Endodermal cell (in vitro differentiated cells): ENCODE measurements around the gene TMEM129. TPM values are rescaled to one million over a fixed set of nuclear protein-coding genes. Genes with fewer than 3 reads are reported as not detected.

Source experiments
- DNase-seq: peaks from one replicate; pipeline ENCODE4 v3.0.0-alpha.2; 2017
- H3K27ac ChIP-seq: 2 replicates; pipeline ENCODE4 v1.5.1; 2013; ENCODE audit warnings: mild to moderate bottlenecking, low read depth, low read length, moderate library complexity
- H3K27me3 ChIP-seq: 2 replicates; pipeline ENCODE4 v1.6.1; 2013; ENCODE audit warnings: mild to moderate bottlenecking, low read length, moderate library complexity; ENCODE audit not compliant: insufficient read depth, control insufficient read depth, poor library complexity, severe bottlenecking
- H3K36me3 ChIP-seq: 2 replicates; pipeline ENCODE4 v1.7.0; 2013; ENCODE audit warnings: mild to moderate bottlenecking, low read length, moderate library complexity; ENCODE audit not compliant: control insufficient read depth, insufficient read depth
- H3K4me1 ChIP-seq: one replicate; pipeline ENCODE4 v1.7.0; 2013; ENCODE audit warnings: low read length; ENCODE audit not compliant: control insufficient read depth, insufficient read depth
- H3K4me3 ChIP-seq: 2 replicates; pipeline ENCODE4 v1.5.1; 2013; ENCODE audit warnings: mild to moderate bottlenecking, low read length, moderate library complexity
- H3K9ac ChIP-seq: 2 replicates; pipeline ENCODE4 v1.6.1; 2013; ENCODE audit warnings: mild to moderate bottlenecking, low read length, moderate library complexity; ENCODE audit not compliant: poor library complexity, severe bottlenecking; ENCODE audit errors: extremely low read depth
- H3K9me3 ChIP-seq: 2 replicates; pipeline ENCODE4 v1.6.1; 2013; ENCODE audit warnings: mild to moderate bottlenecking, low read length, moderate library complexity; ENCODE audit not compliant: control insufficient read depth
- H3K27ac Mint-ChIP-seq: 2 replicates; pipeline ENCODE4 v1.8.0; 2020; ENCODE audit warnings: mixed read lengths
- H3K27me3 Mint-ChIP-seq: 2 replicates; pipeline ENCODE4 v1.8.0; 2021; ENCODE audit warnings: mild to moderate bottlenecking, mixed read lengths; ENCODE audit not compliant: insufficient read depth
- H3K36me3 Mint-ChIP-seq: 2 replicates; pipeline ENCODE4 v1.8.0; 2020; ENCODE audit warnings: low read depth, mixed read lengths
- H3K4me1 Mint-ChIP-seq: 2 replicates; pipeline ENCODE4 v1.8.0; 2020; ENCODE audit warnings: mixed read lengths
- H3K4me3 Mint-ChIP-seq: 2 replicates; pipeline ENCODE4 v1.8.0; 2020; ENCODE audit warnings: mild to moderate bottlenecking, moderate library complexity, mixed read lengths
- H3K9me3 Mint-ChIP-seq: 2 replicates; pipeline ENCODE4 v1.8.0; 2020; ENCODE audit warnings: mild to moderate bottlenecking, mixed read lengths
- WGBS, 2 experiments: methylation state at CpG; one replicate each; pipeline versions ENCODE4 v1.1.5 to v1.1.7; 2013; ENCODE audit warnings: missing lambda C conversion rate in 2 of 2, mixed read lengths in 1 of 2; ENCODE audit not compliant: insufficient coverage in 1 of 2, insufficient read length in 1 of 2; 5-methylcytosine and 5-hydroxymethylcytosine counted together
- total RNA-seq, 2 donors: library from RNA; stranded (reverse); fragmentation: NEBNext Ultra II Directional in 1 of 2; extraction: Animal tissue kit (Norgen Biotek cat#: 25700) in 1 of 2; gene quantifications; 2 replicates in 1 of 2; 3 replicates in 1 of 2; pipeline ENCODE4 v1.2.1, GENCODE V29; 2021
- TF ChIP-seq, protein P1 (sequence below): fragments of 200-600 bp; sonication (generic); conservative IDR thresholded peaks from 2 replicates; pipeline ENCODE4 v1.5.0; 2021; ENCODE audit warnings: antibody characterized with exemption, mild to moderate bottlenecking

The TMEM129 gene
- total RNA-seq, 2 donors from 2014 or later, result 33.6 to 41.7 TPM

DNA sequence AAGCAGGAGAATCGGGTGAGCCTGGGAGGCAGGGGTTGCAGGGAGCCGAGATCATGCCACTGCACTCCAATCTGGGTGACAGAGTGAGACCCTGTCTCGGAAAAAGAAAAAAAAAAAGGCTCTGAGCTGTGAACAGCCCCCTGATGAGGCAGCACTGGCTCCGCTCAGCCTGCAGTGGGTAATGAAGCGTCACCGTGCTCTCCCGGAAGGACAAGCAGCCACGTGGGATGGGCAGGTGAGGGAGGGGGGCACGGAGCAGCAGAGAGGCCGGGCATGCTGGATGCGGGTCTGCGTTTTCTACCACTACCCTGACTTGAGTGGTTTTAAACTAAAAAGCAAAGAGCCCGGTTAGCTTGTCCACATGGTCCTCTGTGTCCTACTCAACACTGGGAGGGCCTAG is 15.7 kb upstream of the TMEM129 start:
- Mint-ChIP-seq H3K27me3 (no peaks in the 10 kb centered on the region), H3K9me3 (peaks cover 22% of the 10 kb centered on the region), H3K27ac (no peak overlapping the region), H3K4me1 (no peaks in the 10 kb centered on the region), H3K4me3 (no peak overlapping the region), H3K36me3 (peaks cover 80% of the 10 kb centered on the region)
- Histone ChIP-seq H3K27ac (no peak overlapping the region), H3K9ac (no peak overlapping the region), H3K4me3 (peak overlapping the region; percentile 53), H3K27me3 (no peaks in the 10 kb centered on the region), H3K4me1 (no peaks in the 10 kb centered on the region), H3K9me3 (peaks cover 37% of the 10 kb centered on the region), H3K36me3 (peaks cover 90% of the 10 kb centered on the region)
- WGBS, 2 experiments, result 92 to 97% methylated on average over 12 to 13 of the region's 13 CpGs
- TF ChIP-seq, protein P1, sequence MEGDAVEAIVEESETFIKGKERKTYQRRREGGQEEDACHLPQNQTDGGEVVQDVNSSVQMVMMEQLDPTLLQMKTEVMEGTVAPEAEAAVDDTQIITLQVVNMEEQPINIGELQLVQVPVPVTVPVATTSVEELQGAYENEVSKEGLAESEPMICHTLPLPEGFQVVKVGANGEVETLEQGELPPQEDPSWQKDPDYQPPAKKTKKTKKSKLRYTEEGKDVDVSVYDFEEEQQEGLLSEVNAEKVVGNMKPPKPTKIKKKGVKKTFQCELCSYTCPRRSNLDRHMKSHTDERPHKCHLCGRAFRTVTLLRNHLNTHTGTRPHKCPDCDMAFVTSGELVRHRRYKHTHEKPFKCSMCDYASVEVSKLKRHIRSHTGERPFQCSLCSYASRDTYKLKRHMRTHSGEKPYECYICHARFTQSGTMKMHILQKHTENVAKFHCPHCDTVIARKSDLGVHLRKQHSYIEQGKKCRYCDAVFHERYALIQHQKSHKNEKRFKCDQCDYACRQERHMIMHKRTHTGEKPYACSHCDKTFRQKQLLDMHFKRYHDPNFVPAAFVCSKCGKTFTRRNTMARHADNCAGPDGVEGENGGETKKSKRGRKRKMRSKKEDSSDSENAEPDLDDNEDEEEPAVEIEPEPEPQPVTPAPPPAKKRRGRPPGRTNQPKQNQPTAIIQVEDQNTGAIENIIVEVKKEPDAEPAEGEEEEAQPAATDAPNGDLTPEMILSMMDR, result no peak
- DNase-seq, result no peak

DNA sequence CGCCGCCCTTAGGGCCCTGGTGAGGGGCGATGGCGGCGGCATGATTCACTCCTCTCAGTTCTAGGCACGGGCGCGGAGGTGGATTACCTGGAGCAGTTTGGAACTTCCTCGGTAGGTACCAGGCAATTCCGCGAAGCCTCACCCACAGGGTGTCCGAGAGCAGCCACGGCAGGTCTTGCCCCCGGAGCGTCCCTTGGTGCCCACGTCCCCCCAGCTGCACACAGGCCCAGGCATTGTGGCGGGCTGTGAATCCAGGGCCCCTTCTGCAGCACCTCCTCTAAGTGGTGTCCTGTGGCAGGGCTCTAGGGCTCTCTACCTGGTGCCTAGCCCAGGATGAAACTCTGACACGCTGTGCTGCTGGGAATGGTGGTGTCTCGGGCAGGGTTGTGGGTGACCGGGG is 14.1 kb upstream of the TMEM129 start:
- Histone ChIP-seq H3K4me3 (no peak overlapping the region), H3K9ac (no peak overlapping the region), H3K27me3 (no peaks in the 10 kb centered on the region), H3K27ac (no peak overlapping the region), H3K9me3 (peaks cover 37% of the 10 kb centered on the region), H3K4me1 (no peaks in the 10 kb centered on the region), H3K36me3 (peaks cover 90% of the 10 kb centered on the region)
- no peak for DNase-seq
- 94 to 96% methylated on average over 14 to 20 of the region's 20 CpGs for WGBS, 2 experiments
- H3K36me3 Mint-ChIP-seq, result peaks cover 76% of the 10 kb centered on the region
- H3K27ac Mint-ChIP-seq, result no peak overlapping the region
- peaks cover 22% of the 10 kb centered on the region for H3K9me3 Mint-ChIP-seq
- TF ChIP-seq, protein P1, result no peak
- H3K4me3 Mint-ChIP-seq, result no peak overlapping the region
- H3K4me1 Mint-ChIP-seq, result no peaks in the 10 kb centered on the region
- no peaks in the 10 kb centered on the region for H3K27me3 Mint-ChIP-seq

DNA sequence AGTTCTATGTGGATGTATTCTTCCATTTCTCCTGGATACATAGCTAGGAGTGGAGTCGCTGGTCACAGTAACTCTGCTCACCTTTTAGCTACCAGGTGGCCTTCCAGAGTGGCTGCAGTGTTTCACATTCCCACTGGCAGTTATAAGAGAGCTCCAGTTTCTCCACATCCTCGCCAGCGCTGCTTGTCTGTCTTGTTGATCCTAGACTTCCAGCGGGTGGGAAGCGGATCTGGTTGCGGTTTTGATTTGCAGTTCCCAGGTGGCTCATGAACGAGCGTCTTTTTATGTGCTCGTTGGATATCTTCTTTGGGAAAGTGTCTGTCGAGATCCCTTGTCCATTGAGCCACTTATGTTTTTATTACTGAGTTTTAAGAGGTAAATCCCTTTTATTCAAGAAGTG is 11.8 kb upstream of the TMEM129 start:
- peaks cover 74% of the 10 kb centered on the region for H3K36me3 Mint-ChIP-seq
- TF ChIP-seq, protein P1, result no peak
- H3K27me3 ChIP-seq, result no peaks in the 10 kb centered on the region
- peaks cover 26% of the 10 kb centered on the region for H3K9me3 ChIP-seq
- no peak overlapping the region for H3K27ac ChIP-seq
- peaks cover 11% of the 10 kb centered on the region for H3K9me3 Mint-ChIP-seq
- H3K27me3 Mint-ChIP-seq, result no peaks in the 10 kb centered on the region
- H3K4me1 Mint-ChIP-seq, result no peaks in the 10 kb centered on the region
- H3K9ac ChIP-seq, result no peak overlapping the region
- H3K27ac Mint-ChIP-seq, result no peak overlapping the region
- no peak overlapping the region for H3K4me3 ChIP-seq
- H3K36me3 ChIP-seq, result peaks cover 91% of the 10 kb centered on the region
- no peak overlapping the region for H3K4me3 Mint-ChIP-seq
- WGBS, 2 experiments, result 95 to 97% methylated on average over 10 of the region's 10 CpGs
- no peak for DNase-seq
- no peaks in the 10 kb centered on the region for H3K4me1 ChIP-seq
